ENCODE results near the gene PLTP.
"Not testable (repeated sequence)": the region's sequence is repeated elsewhere in the genome, so short reads cannot be mapped to it uniquely, and the experiment has no call there.

The PLTP gene, protein sequence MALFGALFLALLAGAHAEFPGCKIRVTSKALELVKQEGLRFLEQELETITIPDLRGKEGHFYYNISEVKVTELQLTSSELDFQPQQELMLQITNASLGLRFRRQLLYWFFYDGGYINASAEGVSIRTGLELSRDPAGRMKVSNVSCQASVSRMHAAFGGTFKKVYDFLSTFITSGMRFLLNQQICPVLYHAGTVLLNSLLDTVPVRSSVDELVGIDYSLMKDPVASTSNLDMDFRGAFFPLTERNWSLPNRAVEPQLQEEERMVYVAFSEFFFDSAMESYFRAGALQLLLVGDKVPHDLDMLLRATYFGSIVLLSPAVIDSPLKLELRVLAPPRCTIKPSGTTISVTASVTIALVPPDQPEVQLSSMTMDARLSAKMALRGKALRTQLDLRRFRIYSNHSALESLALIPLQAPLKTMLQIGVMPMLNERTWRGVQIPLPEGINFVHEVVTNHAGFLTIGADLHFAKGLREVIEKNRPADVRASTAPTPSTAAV

DNA sequence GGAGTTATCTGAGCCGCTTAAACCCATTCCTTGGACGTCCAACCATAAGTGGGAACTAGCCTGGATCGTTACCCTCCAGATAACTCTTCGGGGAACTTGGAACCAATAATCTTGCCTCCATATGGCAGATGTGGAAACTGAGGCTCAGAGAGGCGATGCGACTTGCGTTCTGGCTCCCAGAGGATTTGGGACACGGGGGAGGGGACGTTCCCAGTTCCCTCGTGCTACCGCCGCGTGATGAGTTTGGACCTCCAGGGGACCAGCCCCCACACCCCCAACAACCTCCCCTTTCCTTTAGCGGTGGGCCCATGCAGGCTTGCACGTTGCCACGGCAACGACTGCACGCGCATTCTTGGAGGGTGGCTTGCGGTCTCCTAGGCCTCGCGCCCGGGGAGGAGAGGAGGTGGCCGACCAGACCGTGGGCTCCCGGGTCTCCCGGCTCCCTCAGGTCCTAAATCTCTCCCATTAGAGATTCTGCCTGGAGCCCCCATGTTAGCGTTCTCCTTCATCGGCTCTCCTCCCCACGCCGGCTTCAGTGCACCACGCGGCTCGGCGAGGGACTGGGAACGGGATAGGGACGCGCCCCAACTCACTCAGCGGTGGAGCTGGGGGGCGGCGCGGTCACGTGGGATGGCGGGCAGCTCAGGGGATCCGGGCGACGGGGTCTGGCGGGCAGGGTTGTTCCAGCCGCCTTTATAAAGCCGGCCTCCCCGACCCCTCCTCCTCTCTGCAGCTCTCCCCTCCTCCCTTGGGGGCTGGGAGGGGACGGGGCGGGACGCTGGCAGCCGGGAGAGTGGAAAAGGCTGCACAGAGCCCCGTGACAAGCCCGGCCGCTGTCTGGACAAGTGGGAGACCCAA lies at the start of gene PLTP:
Gene PLTP (minus strand): TSS at position 670 of the 858 bp plus-strand sequence. CDS start 703 bp downstream, outside the sequence.
- DNase-seq (ENCODE audit: low read depth) = no peak

DNA sequence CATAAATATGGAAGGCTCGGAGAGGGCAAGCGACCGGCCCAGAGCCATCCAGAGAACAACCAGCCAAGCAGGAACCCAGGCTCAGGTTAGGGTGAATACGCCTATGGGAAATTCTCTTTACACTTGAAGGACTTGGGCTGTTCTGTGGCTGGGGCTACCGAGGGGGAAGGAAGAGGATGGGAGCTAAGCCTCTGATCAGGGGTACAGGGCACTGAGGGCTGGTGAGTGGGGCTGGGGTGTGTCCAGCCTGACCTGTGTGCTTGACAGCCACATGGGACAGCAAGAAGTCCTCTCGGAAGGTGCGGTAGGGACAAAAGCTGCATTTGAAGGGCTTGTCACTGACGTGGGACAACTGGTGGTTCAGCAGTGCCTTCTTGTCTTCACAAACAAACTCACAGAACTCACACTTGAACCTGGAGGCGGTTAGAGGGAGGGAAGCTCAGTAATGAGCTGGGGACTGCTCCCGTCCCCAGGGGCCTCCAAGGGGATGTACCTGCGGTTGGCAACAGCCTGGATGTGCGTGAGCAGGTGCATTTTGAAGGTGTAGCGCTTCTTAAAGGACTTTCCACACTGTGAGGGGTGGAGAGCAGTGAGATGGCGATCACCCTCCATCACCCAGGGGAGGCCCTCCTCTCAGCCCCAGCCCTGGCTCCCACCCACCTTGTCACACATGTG lies 48.1 kb upstream of the PLTP start:
- no peak for DNase-seq (ENCODE audit: low read depth)

DNA sequence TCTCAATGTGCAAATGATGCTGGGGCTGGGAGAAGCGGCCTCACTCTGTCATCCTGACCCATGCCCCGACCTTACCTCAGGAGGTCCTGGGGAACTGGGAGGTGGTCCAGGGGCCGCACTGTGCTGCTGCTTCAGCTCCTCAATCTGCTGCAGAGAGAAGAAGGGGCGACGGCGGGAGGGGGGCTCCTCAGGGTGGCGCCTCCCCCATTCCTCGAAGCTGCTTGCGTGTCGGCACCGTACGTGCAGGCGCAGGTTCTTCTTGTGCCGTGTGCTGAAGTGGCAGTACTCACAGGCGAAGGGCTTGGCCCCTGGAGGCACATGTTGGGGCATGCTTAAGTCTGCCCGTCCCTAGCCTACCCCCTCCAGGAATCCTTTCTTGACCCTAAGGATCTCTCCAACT lies 47.2 kb upstream of the PLTP start:
- no peak for DNase-seq (ENCODE audit: low read depth)

DNA sequence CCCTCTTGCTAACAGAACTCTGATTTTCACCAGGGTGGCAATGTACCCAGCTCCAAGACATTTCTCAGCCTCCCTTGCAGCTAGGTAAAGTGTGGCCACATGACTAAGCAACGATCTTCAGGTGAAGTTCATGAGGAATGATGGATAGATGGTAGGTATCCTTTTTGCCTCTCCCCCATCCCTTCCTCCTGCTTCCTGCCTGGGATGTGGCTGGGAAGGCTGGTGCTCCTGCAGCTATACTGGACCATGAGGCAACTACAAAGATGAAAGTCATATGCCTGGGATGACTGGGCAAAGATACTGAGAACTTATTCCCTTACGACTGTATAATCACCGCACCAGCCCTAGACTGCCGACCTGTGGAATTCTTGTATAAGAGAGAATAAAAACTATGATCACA lies 46.6 kb upstream of the PLTP start:
- DNase-seq (ENCODE audit: low read depth) = no peak

DNA sequence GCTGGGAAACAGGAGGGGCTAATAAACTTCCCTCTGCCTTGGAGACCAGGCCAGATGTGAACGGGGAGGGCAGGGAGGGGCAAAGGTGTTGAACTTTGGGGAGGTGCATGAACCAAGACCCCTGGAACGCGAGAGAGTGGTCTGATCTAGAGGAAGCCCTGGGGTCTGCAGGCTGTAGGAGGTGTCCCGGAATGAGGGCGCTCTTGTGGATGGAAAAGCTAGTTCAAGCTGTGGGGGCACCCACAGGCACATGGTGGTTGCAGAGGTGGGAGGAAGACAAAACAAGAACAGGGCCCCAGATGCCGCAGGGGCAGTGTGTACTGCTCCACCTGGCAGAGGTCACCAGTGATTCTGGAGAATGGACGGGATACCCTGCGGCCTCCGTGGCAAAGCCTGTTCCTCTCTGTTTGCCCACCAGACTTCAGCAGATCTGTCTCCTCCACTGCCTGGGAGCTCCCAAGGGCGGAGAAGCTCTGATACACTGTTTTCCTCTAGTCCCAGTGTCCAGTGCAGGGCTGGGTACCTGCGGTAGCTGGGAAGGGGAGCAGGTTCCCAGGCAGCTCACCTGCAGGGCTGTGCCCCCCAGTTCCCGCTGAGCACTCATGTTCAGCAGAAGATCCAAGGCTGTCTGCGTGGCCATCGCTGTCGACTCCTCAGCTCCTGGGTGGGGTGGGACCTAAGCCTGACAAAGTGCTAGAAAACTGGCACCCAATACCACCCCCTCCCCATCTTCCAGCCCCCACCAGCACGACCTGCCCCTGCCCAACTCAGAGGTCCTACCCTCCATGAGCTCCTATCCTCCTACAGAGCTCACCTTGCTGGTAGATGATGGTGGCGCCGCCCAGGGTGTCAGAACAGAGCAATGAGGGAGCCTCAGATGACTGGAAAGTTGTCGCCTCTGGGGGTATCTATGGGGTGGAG lies 45.3 kb upstream of the PLTP start:
- no peak for DNase-seq (ENCODE audit: low read depth)

DNA sequence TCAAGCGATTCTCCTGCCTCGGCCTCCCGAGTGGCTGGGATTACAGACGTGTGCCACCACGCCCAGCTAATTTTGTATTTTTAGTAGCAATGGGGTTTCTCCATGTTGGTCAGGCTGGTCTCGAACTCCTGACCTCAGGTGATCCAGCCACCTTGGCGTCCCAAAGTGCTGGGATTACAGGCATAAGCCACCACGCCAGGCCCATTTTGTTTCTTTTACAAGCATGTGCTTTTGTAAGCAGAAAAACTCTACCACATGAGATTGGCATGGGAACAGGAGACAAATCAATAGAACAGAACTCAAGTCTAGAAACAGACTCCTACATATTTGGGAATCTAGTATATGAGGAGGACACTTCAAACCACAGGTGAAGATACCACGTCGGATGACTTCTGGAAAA lies 44.4 kb upstream of the PLTP start:
- DNase-seq (ENCODE audit: low read depth) = not testable (repeated sequence)

DNA sequence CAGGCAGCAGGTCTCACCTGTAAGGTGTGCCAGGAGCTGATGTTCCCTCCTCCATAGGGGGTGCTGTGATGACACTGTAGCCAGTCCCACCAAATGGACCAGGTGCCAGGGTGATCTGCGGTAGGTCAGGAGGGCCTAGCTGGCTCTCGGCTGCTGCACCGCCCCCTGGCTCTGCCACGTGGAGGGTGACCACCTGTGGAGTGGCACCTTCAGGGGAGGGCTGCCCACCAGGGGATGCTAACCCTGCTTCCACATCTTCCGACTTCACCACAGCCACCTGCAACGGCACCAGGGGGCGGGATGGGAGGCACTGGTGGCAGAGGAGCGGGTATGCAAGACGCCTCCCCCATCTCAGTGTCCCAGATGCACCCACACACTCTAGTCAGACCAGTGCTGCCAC lies 41.7 kb upstream of the PLTP start:
- DNase-seq (ENCODE audit: low read depth) = no peak

DNA sequence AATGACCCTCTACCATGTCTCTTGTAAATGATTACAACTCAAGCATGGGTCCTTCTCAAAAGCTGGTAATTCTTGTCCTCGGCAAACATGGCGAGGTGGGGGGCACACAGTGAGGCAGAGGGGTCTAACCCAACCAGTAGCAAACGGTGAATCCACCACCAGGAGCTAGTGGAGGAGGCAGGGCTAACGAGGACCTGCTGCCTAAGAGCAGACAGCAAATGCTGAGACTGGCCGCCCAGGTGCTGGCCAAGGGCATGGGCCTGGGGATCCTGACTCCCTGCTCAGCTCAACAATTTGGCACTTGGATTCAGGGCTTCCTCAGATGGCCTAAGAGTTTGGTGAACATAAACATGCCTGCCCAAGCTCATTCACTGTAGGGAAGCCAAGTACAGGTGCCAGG lies 40.9 kb upstream of the PLTP start:
- DNase-seq (ENCODE audit: low read depth) = no peak

DNA sequence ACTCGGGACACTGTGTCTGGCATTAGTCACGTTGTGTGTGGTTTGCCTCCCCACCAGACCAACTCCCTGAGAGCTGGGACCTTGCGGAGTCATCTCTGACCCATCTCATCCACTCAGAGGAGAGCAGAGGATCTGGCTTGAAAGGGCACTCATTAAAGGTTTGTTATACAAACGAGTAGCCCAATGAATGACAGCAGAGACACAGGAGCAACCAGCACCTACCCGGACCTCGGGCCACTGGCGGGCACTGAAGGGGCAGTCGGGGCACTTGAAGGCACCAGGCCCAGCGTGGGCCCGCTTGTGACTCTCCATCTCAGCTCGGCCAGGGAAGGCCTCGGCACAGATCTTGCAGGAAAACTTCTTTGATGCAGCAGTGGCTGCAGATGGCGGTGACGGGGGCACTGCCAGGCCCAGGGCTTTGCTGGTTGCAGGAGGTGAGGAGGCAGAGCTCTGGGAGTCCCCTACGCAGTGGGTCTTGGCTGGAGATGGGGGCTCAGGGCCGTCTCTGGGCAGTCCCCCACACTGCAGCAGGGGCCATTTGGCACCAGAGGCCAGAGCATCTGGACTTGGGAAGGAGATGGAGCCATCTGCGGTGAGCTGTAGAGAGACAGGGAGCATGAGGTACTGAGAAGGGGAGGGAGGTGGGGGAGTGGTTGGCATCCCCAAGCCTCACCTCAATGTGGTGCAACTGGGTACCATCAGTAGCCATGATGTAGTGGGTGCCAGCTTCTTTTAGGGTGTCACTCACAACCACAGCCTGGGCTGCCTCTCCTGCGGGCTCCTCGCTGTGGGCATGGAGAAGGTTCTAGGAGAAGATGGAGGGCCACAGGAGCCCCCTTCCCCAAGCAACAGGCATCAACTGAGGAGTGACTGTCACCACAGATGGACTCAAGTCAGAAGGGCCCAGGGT lies 40.2 kb upstream of the PLTP start:
- no peak for DNase-seq (ENCODE audit: low read depth)

DNA sequence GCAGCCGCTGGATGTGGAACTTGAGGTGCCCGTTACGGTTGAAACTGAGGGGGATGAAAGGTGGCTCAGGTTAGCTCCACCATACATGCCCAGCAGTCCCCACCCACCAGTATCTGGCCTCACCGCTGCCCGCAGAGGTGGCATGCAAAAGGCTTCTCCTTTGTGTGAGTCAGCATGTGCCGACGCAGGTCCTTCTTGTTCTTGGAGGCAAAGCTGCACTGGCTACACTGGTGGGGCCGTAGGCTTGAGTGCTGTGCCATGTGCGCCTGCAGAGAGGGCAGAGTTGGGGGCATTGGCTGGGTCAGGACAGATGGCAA lies 38.3 kb upstream of the PLTP start:
- no peak for DNase-seq (ENCODE audit: low read depth)

DNA sequence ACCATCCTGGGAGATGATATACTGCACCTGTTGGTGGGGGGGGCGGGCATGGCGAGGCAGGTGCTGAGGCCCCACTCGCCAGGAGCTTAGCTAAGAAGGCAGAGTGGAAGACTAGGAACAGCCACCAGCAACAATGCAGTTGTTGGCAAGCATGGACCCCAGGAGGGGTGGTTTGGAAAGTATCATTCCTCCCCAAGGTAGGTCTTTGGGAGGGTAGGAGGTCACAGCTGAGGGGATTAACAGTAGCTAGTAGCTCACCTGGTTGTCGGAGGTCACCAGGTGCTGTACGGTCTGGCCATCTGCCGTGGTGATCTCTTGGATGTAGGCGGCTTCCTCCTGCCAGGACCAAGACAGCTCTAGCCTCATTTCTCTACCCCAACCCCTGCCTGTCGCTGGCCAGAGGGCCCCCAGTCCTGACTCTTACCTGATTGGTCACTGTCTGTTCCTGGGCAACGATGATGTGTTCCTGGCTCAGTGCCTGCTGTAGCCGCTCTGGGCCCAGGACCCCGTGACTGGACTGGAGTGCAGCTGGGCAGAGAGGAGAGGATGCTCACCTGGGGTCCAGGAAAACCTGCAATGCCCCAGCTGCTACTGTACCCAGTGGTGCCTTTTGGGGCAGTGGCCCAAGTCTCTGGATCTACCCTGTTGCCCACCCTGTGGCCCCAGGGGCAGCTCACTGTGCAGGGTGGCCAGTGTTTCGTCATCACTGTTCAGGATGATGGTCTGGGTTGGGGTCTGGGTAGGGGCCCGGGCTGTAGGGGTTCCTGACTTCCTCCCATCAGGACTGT lies 37.8 kb upstream of the PLTP start:
- no peak for DNase-seq (ENCODE audit: low read depth)

DNA sequence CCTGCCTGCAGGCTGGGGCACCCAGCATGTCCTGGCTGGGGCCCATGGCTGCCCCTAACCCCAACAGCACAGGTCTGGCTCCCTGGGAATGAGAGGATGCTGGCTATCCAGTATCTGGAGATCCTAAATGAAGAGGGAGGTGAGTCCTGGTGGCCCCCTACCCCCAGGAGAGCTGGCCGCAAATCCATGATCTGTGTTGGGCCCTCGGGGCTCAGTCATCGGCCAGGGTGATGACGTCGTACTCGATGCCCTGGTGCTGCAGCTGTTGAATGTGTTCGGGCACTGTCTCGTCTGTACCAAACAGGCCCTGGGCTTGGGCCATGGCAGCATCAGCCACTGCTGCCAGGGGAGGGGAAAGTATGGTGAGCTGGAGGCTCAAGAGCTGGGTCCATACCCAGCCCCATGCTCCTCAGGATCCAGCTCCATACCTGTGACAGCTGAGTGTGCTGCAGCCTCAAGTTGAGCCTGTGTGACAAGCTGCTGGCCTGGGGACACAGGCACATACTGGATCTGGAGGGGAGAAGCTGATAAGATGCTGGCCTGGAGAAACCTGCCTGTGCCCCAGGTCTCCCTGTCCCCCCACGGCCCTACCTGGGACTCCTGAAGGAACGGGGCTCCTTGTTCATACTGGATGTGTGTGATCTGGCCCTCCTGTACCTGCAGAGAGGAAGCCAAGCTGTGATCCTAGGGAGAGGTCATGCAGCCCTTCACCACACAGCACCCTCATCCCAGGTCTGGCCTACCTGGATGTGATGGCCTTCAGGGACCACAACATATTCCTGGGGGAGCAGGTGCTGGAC lies 37.0 kb upstream of the PLTP start:
- no peak for DNase-seq (ENCODE audit: low read depth)

DNA sequence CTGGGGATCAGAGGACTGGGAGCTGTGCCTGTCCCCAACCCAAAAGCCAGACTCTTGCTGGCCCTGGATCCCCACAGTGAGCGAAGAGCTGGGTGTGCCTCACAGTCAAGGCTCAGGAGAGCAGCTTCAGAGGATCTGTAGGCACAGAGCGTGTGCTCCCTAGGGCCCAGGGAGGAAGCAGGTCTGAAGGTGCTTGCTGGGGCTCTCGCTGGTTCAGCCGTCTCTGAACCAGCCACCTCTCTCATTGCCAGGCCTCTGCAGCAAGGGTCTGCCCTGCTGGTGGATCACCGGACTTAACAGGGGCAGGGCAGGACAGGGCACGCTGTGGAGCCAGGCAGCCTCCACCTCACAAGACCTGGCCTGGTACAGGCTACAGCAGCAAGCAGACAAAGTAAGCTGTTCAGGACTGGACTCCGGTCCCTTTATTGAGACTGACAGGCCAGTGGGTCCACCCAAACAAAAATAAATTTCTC lies 36.3 kb upstream of the PLTP start:
- DNase-seq (ENCODE audit: low read depth) = no peak

DNA sequence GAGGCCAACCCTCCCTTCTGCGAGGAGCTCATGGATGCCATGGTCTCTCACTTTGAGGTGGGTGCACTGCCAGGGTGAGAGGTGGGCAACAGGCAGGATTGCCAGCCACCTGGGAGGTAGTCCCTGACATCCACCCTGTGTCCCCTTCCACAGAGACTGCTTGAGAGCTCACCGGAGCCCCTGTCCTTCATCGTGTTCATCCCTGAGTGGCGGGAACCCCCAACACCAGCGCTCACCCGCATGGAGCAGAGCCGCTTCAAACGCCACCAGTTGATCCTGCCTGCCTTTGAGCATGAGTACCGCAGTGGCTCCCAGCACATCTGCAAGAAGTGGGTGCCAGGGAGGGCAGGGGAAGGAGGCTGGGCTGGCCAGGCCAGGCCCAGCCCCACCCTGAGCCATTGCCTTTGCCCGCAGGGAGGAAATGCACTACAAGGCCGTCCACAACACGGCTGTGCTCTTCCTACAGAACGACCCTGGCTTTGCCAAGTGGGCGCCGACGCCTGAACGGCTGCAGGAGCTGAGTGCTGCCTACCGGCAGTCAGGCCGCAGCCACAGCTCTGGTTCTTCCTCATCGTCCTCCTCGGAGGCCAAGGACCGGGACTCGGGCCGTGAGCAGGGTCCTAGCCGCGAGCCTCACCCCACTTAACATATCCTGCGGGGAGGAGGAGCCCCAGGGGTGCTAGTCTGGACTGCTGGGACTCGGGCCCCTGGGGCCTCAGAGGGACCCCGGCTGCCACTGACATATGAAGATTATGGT lies 35.3 kb upstream of the PLTP start:
- no peak for DNase-seq (ENCODE audit: low read depth)

DNA sequence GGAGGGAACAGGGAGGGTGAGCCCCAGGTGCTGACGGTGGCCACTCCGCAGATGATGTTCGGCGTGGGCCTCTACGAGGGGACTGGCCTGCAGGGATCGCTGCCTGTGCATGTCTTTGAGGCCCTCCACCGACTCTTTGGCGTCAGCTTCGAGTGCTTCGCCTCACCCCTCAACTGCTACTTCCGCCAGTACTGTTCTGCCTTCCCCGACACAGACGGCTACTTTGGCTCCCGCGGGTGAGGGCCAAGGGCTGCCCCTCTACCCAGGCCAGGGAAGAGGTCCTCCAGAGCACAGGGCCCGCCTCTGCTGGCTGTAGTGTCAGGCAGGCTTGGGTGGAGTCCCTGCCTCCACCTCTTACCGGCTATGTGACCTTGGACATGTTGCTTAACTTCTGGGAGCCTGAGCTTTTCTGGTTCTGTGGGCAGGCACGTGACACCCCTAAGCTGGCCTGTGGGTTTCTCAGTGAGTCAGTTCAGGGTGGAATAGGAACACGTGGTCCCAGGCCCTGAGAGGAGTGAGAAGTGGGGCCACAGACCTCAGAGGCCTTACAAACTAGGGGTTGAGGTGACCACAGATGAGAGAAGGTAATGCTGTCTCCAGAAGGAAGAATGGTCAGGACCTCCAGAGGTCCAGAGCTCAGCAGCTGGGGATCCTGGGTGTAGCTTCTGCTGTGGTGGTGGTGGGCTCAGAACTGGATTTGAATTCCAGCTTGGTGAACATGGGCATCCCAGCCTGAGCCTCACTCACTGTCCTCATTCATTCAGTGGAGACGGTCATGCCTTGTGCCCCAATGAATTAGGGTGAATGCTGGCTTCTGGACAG lies 34.4 kb upstream of the PLTP start:
- no peak for DNase-seq (ENCODE audit: low read depth)

DNA sequence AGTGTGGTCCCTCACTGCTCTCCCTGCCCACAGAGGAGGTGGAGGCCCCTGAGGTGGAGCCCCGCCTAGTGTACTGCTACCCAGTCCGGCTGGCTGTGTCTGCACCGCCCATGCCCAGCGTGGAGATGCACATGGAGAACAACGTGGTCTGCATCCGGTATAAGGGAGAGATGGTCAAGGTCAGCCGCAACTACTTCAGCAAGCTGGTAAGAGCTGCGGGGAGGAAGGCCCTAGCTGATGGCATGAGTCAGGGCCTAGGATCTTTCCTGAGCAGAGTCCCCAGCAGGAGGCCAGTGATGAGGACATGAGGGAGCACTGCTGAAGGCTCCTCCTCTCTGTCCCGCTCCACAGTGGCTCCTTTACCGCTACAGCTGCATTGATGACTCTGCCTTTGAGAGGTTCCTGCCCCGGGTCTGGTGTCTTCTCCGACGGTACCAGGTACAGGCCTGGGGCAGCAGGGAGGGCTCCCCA lies 33.8 kb upstream of the PLTP start:
- DNase-seq (ENCODE audit: low read depth) = no peak

Measured in non-pigmented ciliary epithelial cell (primary cell).